Endothelial cell of umbilical vein (primary cell): ENCODE measurements around the gene RPS6KA3. TPM values are rescaled to one million over a fixed set of nuclear protein-coding genes. Genes with fewer than 3 reads are reported as not detected.

ENCODE experiments used
- BruUV-seq: library from RNA; stranded (reverse); fragments of 400-500 nt; replicated peaks from 2 replicates; lab custom pipeline; 2021; lab: Mats Ljungman, UMichigan
- CTCF ChIA-PET: fragments of 300-600, 350-600 bp; sonication (Branson Sonifier 250); formaldehyde crosslinking; loops from one replicate; lab custom pipeline; 2021; ENCODE audit warnings: antibody characterized with exemption, inconsistent platforms; lab: Charles Lee
- POLR2A ChIA-PET: fragments of 300-600, 350-600 bp; sonication (Branson Sonifier 250); formaldehyde crosslinking; loops from one replicate; lab custom pipeline; 2021; ENCODE audit warnings: antibody characterized with exemption, inconsistent platforms; lab: Charles Lee
- DNase-seq: peaks from one replicate; pipeline ENCODE4 v3.0.0-alpha.2; 2011; ENCODE audit warnings: low read depth, low spot score
- FAIRE-seq: peaks from 2 replicates; lab custom pipeline; 2011; peaks lifted over from hg19 to GRCh38; lab: Jason Lieb, UNC
- H2AFZ ChIP-seq: 2 replicates; pipeline ENCODE4 v1.6.0; 2012; ENCODE audit warnings: low read depth, low read length, control low read depth, inconsistent platforms
- H3K27ac ChIP-seq: 2 replicates; pipeline ENCODE4 v1.5.1; 2011; ENCODE audit warnings: low read depth, mild to moderate bottlenecking, control low read depth, low read length, moderate library complexity; ENCODE audit not compliant: insufficient read depth
- H3K27me3 ChIP-seq, 2 experiments: 2 replicates each; pipeline versions ENCODE4 v1.6.0 to v1.6.1; 2011; ENCODE audit warnings: low read length in 2 of 2, mixed read lengths in 1 of 2; ENCODE audit not compliant: control insufficient read depth in 2 of 2, insufficient read depth in 2 of 2
- H3K36me3 ChIP-seq, 2 experiments: 2 replicates in 1 of 2; 3 replicates in 1 of 2; pipeline ENCODE4 v1.5.1; 2011; ENCODE audit warnings: low read length in 2 of 2, mild to moderate bottlenecking in 1 of 2, moderate library complexity in 1 of 2; ENCODE audit not compliant: control insufficient read depth in 2 of 2, insufficient read depth in 2 of 2; ENCODE audit errors: extremely low read depth in 1 of 2
- H3K4me1 ChIP-seq: 3 replicates; pipeline ENCODE4 v1.5.1; 2011; ENCODE audit warnings: mild to moderate bottlenecking, low read length; ENCODE audit not compliant: control insufficient read depth, insufficient read depth; ENCODE audit errors: extremely low read depth
- H3K4me2 ChIP-seq: 2 replicates; pipeline ENCODE4 v1.6.1; 2011; ENCODE audit warnings: low read length, control low read depth, mixed read lengths; ENCODE audit not compliant: insufficient read depth
- H3K4me3 ChIP-seq, 3 experiments: fragments of 200-600 bp in 1 of 3; sonication (generic), shearing (Covaris generic) in 1 of 3; replicated peaks in 1 of 3; 2 replicates each; pipeline ENCODE4 v1.5.1; 2011 to 2016; ENCODE audit warnings: control low read depth in 3 of 3, low read length in 3 of 3, mild to moderate bottlenecking in 2 of 3, inconsistent platforms in 1 of 3, low read depth in 1 of 3, moderate library complexity in 1 of 3; ENCODE audit not compliant: insufficient read depth in 1 of 3
- H3K79me2 ChIP-seq: 2 replicates; pipeline ENCODE4 v1.6.0; 2012; ENCODE audit warnings: low read length, inconsistent platforms; ENCODE audit not compliant: control insufficient read depth, insufficient read depth
- H3K9ac ChIP-seq: replicated peaks from 2 replicates; pipeline ENCODE3; 2011; ENCODE audit warnings: low read length, control low read depth; ENCODE audit not compliant: insufficient read depth; ENCODE audit errors: extremely low read depth
- H3K9me1 ChIP-seq: replicated peaks from 3 replicates; pipeline ENCODE4 v1.6.0; 2011; ENCODE audit warnings: mild to moderate bottlenecking, low read length; ENCODE audit not compliant: control insufficient read depth, insufficient read depth; ENCODE audit errors: extremely low read depth
- H3K9me3 ChIP-seq: replicated peaks from 2 replicates; pipeline ENCODE4 v1.5.1; 2012; ENCODE audit warnings: low read length, inconsistent platforms; ENCODE audit not compliant: control insufficient read depth, insufficient read depth
- H4K20me1 ChIP-seq: replicated peaks from 2 replicates; pipeline ENCODE3; 2011; ENCODE audit warnings: mild to moderate bottlenecking, low read length; ENCODE audit not compliant: control insufficient read depth, insufficient read depth; ENCODE audit errors: extremely low read depth
- CTCF ChIP-seq, 2 donors: IDR thresholded peaks; 1 replicate in 1 of 2; 2 replicates in 1 of 2; pipeline ENCODE4 v1.5.1; 2011; ENCODE audit warnings: low read length in 2 of 2, mild to moderate bottlenecking in 2 of 2, moderate library complexity in 2 of 2, control low read depth in 1 of 2, inconsistent platforms in 1 of 2, low read depth in 1 of 2; ENCODE audit not compliant: insufficient read depth in 1 of 2; ENCODE audit errors: extremely low read depth in 1 of 2
- EZH2 ChIP-seq: IDR thresholded peaks from 2 replicates; pipeline ENCODE4 v1.6.1; 2012; ENCODE audit warnings: borderline replicate concordance, low read depth, mild to moderate bottlenecking, moderate library complexity, low read length, inconsistent platforms; ENCODE audit not compliant: severe bottlenecking
- FOS ChIP-seq: IDR thresholded peaks from 2 replicates; pipeline ENCODE4 v1.6.1; 2011; ENCODE audit warnings: mild to moderate bottlenecking, low read length, moderate library complexity, borderline replicate concordance; ENCODE audit not compliant: insufficient read depth
- GATA2 ChIP-seq: IDR thresholded peaks from 2 replicates; pipeline ENCODE4 v1.7.0; 2011; ENCODE audit warnings: low read depth, mild to moderate bottlenecking, moderate library complexity, mixed read lengths, low read length; ENCODE audit not compliant: insufficient read length, insufficient read depth
- JUN ChIP-seq: IDR thresholded peaks from 2 replicates; pipeline ENCODE4 v1.6.1; 2011; ENCODE audit warnings: borderline replicate concordance, low read depth; ENCODE audit not compliant: insufficient read length, insufficient read depth
- MAX ChIP-seq: IDR thresholded peaks from 2 replicates; pipeline ENCODE4 v1.6.1; 2011; ENCODE audit not compliant: insufficient read depth, insufficient read length
- MYC ChIP-seq: IDR thresholded peaks from one replicate; pipeline ENCODE4 v1.6.1; 2011; ENCODE audit warnings: mild to moderate bottlenecking, low read depth, low read length
- POLR2A ChIP-seq: IDR thresholded peaks from 2 replicates; pipeline ENCODE4 v1.6.1; 2012; ENCODE audit warnings: low read depth, mild to moderate bottlenecking, control low read depth, low read length
- POLR2AphosphoS5 ChIP-seq: IDR thresholded peaks from 2 replicates; pipeline ENCODE4 v1.6.1; 2012; ENCODE audit warnings: low read depth, mild to moderate bottlenecking, control low read depth, low read length, moderate library complexity; ENCODE audit not compliant: insufficient read depth
- dilution Hi-C: fragments of 300-500 bp; cut with MboI; formaldehyde crosslinking; loops from one replicate; pipeline ENCODE4 v1.15.0; 2019; ENCODE audit warnings: low sequenced_read_pairs; ENCODE audit not compliant: extremely low pct_ligation_motif_present
- intact Hi-C: fragments of 100-400 bp; cut with micrococcal nuclease; formaldehyde crosslinking; loops from one replicate; pipeline ENCODE4 v1.10.0; 2022
- polyA plus RNA-seq, 4 experiments: library from polyadenylated mRNA; depleted of rRNA in 3 of 4; stranded (reverse) in 3 of 4; unstranded in 1 of 4; fragments of >200 nt; gene quantifications; 2 replicates each; pipeline versions ENCODE4 v1.2.1 to v1.2.3, GENCODE V29; 2011 to 2012; ENCODE audit warnings: missing spikeins in 1 of 4
- total RNA-seq: library from RNA; stranded (reverse); gene quantifications from 2 replicates; pipeline ENCODE4 v1.2.3, GENCODE V29; 2021

The RPS6KA3 gene
- total and polyA plus RNA-seq, 2 donors (not counting 3 experiments of a cell fraction or from before 2014, with no cell fraction given), result 24.4 to 61.6 TPM

GRCh38 chrX:20197641-20198210 is 69.0 kb downstream of the RPS6KA3 start:
- Histone ChIP-seq H3K36me3 (peaks cover 0 to 2% of the 10 kb centered on the region in 2 experiments), H3K4me2 (no peak overlapping the region), H2AFZ (no peak overlapping the region), H3K9me1 (no peaks in the 10 kb centered on the region), H3K27ac (no peak overlapping the region), H3K79me2 (no peaks in the 10 kb centered on the region), H3K9ac (no peak overlapping the region), H3K4me3 (no peak overlapping the region), H3K27me3 (no peaks in the 10 kb centered on the region), H4K20me1 (no peaks in the 10 kb centered on the region), H3K9me3 (no peaks in the 10 kb centered on the region), H3K4me1 (peaks cover 8% of the 10 kb centered on the region)
- FAIRE-seq (no peak), DNase-seq (no peak)
- ChIA-PET POLR2A (no interaction called here), CTCF (no interaction called here)
- intact Hi-C loops (no loop called here), dilution Hi-C loops (no loop called here)
- BruUV-seq, result no TSS peak
- no peak for TF ChIP-seq FOS
- TF ChIP-seq POLR2A, result no peak
- TF ChIP-seq JUN, result no peak
- TF ChIP-seq CTCF (IDR thresholded peaks at IDR 0.05; ENCODE audit: extremely low read depth in 1 of 2, insufficient read depth in 1 of 2, low read depth in 1 of 2, low read length in 2 of 2), result no peak
- TF ChIP-seq GATA2, result no peak
- no peak for TF ChIP-seq POLR2AphosphoS5
- no peak for TF ChIP-seq MYC
- no peak for TF ChIP-seq EZH2
- no peak for TF ChIP-seq MAX
